ENCODE data around the gene SLC6A4. TPM values are rescaled to one million over a fixed set of nuclear protein-coding genes. Genes with fewer than 3 reads are reported as not detected.

The SLC6A4 gene
- total RNA-seq, 1 donor from 2014 or later, result 0.33 TPM

DNA sequence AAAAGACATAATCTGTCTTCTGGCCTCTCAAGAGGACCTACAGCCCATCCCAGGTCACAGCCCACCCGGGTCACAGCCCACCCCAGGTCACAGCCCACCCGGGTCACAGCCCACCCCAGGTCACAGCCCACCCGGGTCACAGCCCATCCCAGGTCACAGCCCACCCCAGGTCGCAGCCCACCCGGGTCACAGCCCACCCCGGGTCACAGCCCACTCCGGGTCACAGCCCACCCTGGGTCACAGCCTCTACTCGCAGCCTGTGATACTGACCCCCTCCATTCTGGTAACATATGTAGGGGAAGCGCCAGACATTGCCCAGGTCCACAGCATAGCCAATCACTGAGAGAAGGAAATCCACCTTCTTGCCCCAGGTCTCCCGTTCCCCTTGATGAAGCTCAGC, 14.2 kb downstream of the SLC6A4 start:
- Histone ChIP-seq H3K36me3 (no peaks in the 10 kb centered on the region), H3K4me3 (no peak overlapping the region), H3K27me3 (ENCODE audit: low read depth) (peaks cover 6% of the 10 kb centered on the region), H3K4me1 (no peaks in the 10 kb centered on the region), H3K27ac (replicated peaks) (no peak overlapping the region), H3K9me3 (replicated peaks) (no peaks in the 10 kb centered on the region)
- TF ChIP-seq, protein P1, sequence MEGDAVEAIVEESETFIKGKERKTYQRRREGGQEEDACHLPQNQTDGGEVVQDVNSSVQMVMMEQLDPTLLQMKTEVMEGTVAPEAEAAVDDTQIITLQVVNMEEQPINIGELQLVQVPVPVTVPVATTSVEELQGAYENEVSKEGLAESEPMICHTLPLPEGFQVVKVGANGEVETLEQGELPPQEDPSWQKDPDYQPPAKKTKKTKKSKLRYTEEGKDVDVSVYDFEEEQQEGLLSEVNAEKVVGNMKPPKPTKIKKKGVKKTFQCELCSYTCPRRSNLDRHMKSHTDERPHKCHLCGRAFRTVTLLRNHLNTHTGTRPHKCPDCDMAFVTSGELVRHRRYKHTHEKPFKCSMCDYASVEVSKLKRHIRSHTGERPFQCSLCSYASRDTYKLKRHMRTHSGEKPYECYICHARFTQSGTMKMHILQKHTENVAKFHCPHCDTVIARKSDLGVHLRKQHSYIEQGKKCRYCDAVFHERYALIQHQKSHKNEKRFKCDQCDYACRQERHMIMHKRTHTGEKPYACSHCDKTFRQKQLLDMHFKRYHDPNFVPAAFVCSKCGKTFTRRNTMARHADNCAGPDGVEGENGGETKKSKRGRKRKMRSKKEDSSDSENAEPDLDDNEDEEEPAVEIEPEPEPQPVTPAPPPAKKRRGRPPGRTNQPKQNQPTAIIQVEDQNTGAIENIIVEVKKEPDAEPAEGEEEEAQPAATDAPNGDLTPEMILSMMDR (IDR thresholded peaks at IDR 0.05; ENCODE audit: borderline replicate concordance), result no peak
- DNase-seq, result no peak
- intact Hi-C loops (cut with micrococcal nuclease), result no loop called here

DNA sequence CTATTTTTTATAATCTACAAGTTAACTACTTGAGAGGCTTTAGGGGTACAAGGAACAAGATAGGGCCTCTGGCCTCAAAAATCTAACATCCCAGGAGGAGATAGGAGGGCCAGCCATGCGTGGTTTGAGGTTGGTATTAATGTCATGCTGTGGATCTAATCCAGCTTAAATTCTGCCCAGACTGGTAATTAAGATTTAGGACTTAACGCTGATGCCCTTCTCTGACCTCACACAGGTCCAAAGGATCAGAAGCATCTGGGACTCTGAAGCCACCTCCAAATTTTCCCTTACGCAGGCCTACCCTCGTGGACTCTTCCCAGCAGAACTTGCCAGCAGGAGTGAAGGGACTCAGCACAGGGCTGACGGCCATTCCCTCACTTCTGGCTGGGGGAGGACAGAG, 15.1 kb downstream of the SLC6A4 start:
- intact Hi-C loops (cut with micrococcal nuclease), result no loop called here
- DNase-seq, result no peak
- H3K27me3 ChIP-seq (ENCODE audit: low read depth), result peaks cover 6% of the 10 kb centered on the region

DNA sequence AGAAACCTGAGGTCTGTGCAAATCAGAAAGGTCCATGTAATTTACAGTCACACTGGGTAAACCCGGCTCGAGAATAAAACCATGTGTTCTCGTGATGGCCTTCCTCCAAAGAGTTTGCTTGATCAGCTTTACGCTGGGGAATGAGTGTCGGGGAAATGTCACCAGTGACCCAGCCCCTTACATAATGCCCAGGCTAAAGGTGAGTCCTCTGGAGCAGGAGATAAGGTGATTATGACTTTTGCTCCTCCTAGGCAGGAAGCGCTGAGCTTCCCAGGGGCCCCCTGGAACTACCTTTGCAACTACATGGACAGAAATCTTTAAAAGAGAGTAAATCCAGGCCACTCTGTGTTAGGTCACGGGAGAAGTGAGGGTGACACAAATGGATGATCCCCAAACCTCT, 15.7 kb downstream of the SLC6A4 start:
- H3K27ac ChIP-seq (replicated peaks), result no peak overlapping the region
- TF ChIP-seq, protein P1 (IDR thresholded peaks at IDR 0.05; ENCODE audit: borderline replicate concordance), result no peak
- intact Hi-C loops (cut with micrococcal nuclease), result no loop called here

More for the DNA sequence above, 15.1 kb downstream of the SLC6A4 start:
- Histone ChIP-seq H3K27ac (replicated peaks) (no peak overlapping the region), H3K4me3 (no peak overlapping the region), H3K36me3 (no peaks in the 10 kb centered on the region), H3K4me1 (no peaks in the 10 kb centered on the region), H3K9me3 (replicated peaks) (no peaks in the 10 kb centered on the region)
- TF ChIP-seq, protein P1 (IDR thresholded peaks at IDR 0.05; ENCODE audit: borderline replicate concordance), result no peak

DNA sequence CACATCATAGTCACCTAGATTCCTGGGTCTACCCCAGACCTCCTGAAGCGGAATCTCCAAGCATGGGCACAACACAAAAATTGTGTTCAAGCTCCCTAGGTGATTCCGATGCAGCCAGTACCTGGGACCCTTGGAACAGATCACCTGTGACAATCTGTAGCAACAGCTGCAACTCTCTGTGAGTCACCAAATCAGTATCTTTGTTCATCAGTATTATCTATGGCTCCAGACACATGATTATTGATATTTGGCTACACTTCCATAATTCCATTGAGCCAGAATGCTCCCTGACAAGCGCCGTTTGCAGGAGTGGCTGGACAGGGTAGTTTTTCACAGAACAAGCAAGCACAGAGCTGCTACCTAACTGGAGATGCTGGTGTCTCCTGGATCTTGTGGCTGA, 16.2 kb downstream of the SLC6A4 start:
- Histone ChIP-seq H3K9me3 (replicated peaks) (no peaks in the 10 kb centered on the region), H3K4me3 (no peak overlapping the region), H3K27me3 (ENCODE audit: low read depth) (peaks cover 6% of the 10 kb centered on the region), H3K36me3 (no peaks in the 10 kb centered on the region), H3K4me1 (no peaks in the 10 kb centered on the region), H3K27ac (replicated peaks) (no peak overlapping the region)
- TF ChIP-seq, protein P1 (IDR thresholded peaks at IDR 0.05; ENCODE audit: borderline replicate concordance), result no peak
- intact Hi-C loops (cut with micrococcal nuclease), result no loop called here
- no peak for DNase-seq

More for the DNA sequence above, 15.7 kb downstream of the SLC6A4 start:
- peaks cover 6% of the 10 kb centered on the region for H3K27me3 ChIP-seq (ENCODE audit: low read depth)
- no peaks in the 10 kb centered on the region for H3K4me1 ChIP-seq
- DNase-seq, result no peak
- H3K9me3 ChIP-seq (replicated peaks), result no peaks in the 10 kb centered on the region
- no peak overlapping the region for H3K4me3 ChIP-seq
- H3K36me3 ChIP-seq, result no peaks in the 10 kb centered on the region

DNA sequence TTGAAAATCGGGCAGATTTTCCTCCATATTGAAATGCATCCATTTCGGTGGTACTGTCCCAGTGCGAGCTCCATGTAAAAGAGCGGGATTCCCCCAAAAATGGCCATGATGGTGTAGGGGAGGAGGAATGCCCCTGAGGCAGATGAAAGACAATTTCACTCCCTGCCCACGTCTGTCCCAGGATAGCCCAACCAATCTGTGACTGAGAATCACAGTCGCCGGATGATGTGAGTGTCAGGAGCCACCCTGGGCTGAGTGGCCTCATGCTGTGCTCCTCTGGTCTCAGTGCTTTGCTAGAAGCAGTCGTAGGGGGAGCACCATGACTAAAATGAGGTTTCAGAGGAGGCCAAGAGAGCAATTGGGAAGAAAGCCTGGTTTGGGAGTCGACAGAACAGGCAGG, 16.7 kb downstream of the SLC6A4 start:
- Histone ChIP-seq H3K4me1 (no peaks in the 10 kb centered on the region), H3K9me3 (replicated peaks) (no peaks in the 10 kb centered on the region)
- intact Hi-C loops (cut with micrococcal nuclease), result no loop called here

More for the DNA sequence above, 16.7 kb downstream of the SLC6A4 start:
- Histone ChIP-seq H3K36me3 (no peaks in the 10 kb centered on the region), H3K27ac (replicated peaks) (no peak overlapping the region), H3K27me3 (ENCODE audit: low read depth) (peaks cover 6% of the 10 kb centered on the region), H3K4me3 (no peak overlapping the region)
- TF ChIP-seq, protein P1 (IDR thresholded peaks at IDR 0.05; ENCODE audit: borderline replicate concordance), result no peak
- no peak for DNase-seq

Data from left ventricle myocardium inferior (tissue), 1 donor.